Measurements from ENCODE around the gene IL36G.

The IL36G gene

DNA sequence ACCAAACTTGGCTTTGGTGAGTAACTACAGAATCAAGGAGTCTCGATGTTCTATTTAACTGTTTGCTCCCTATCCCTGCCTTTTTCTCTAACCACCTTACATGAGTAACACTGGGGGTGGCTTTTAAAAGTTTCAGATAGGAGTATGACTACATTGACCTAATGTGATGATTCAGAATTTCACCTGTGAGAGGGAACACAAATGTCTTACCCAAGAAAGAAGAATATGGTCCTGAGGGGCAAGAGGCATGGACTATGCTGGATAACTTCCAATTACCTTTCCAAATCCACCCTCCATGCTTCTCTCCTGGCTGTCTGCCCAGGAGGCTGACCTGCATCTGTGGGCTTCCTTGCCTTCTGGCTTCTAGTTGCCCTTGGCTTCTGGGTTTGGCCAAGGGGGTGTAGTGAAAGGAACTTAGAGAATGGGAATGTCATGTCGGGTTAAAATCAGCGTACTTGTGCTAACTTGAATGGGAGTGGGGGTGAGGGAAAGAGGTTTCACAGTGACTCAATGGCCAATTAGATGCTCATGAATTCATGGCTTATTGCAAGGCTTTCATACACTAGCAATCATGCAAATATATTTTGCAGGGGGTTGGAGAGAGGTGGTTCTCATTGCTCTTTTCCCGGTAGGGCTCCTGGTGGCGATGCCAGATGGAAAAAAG lies 5.3 kb upstream of the IL36G start:
- no peak for DNase-seq (ENCODE audit: low spot score)

DNA sequence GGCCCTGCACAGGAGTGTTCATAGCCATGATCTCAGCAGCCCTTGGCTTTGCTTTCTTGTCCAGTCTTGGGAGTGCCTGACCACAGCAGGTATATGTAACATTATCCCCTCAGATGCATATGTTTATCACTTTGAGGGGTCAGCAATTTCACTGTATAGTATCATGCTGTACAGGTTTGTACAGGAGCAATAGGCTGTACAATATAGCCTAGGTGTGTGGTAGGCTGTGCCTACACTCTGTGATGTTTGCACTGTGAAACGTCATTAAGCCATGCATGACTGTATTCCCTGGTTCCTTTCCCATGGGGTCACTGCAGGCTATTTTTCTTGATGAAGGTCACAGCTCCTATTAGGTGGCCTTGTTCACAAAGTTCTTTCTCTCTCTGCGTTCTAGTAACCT lies 4.7 kb upstream of the IL36G start:
- no peak for DNase-seq (ENCODE audit: low spot score)

DNA sequence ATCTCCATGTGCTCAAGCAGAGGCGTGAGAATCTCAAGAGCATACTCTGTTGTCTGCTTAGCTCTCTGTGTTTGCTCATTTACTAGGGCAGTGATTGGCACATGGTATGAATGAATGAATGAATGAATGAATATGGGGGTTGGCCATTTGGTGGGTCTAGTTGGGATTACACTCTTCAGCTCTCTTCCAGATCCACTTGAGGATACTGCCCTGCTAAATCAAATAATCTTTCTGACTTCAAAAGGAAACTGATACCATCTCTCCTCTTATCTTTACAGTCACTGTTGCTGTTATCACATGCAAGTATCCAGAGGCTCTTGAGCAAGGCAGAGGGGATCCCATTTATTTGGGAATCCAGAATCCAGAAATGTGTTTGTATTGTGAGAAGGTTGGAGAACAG lies 1.9 kb downstream of the IL36G start:
- no peak for DNase-seq (ENCODE audit: low spot score)

DNA sequence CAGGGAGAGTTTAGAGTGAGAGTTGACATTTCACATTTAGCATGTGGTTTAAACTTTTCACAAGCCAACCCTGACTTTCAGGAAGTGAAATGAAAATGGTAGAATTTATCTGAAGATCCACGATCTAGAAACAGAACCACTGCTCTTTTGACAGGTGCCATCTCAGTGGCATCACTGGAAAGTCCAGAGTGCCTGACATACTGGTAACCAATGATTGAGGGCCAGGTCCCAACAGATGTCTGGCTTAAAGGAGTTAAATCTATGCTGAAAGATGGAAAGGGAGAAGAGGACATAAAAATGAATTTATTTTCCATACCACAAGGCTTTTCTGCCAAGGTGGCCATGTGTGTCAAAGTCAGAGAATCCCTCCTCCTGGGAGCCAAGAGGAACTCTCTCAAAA lies 2.7 kb downstream of the IL36G start:
- no peak for DNase-seq (ENCODE audit: low spot score)

DNA sequence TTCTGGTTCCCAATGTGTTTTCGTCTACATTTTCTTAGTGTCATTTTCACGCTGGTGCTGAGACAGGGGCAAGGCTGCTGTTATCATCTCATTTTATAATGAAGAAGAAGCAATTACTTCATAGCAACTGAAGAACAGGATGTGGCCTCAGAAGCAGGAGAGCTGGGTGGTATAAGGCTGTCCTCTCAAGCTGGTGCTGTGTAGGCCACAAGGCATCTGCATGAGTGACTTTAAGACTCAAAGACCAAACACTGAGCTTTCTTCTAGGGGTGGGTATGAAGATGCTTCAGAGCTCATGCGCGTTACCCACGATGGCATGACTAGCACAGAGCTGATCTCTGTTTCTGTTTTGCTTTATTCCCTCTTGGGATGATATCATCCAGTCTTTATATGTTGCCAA lies 7.3 kb downstream of the IL36G start:
- DNase-seq (ENCODE audit: low spot score): no peak

DNA sequence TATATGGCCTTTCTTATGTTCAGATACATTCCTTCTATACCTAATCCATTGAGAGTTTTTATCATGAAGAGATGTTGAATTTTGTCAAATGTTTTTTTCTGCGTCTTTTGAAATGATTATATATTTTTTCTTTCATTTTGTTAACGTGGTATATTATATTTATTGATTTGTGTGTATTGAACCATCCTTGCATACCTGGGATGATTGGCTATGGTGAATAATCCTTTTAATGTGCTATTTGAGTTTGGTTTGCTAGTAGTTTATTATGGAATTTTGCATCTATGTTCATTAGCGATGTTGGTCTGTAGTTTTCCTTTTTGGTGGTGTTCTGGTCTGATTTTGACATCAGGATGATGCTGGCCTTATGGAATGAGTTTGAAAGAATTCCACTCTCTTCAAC lies 11.8 kb downstream of the IL36G start:
- no peak for DNase-seq (ENCODE audit: low spot score)

DNA sequence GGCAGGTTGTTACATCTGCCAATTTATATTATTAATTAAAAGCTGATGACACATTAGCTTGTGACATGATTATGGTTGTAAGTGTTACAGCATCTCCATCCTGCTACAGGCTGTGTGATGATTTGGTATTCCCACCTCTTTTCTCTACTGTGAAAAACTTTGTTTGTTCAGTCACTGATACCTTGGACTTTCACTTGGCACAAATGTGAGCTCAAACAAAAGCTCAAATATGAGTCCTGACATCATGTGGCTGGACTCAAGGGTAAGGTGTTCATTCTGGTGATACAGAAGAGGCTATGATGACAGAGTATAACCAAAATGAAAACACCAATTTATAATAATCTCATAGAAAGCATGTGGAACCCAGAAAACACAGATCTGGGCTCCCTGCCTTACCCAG lies 16.0 kb downstream of the IL36G start:
- DNase-seq (ENCODE audit: low spot score): no peak

DNA sequence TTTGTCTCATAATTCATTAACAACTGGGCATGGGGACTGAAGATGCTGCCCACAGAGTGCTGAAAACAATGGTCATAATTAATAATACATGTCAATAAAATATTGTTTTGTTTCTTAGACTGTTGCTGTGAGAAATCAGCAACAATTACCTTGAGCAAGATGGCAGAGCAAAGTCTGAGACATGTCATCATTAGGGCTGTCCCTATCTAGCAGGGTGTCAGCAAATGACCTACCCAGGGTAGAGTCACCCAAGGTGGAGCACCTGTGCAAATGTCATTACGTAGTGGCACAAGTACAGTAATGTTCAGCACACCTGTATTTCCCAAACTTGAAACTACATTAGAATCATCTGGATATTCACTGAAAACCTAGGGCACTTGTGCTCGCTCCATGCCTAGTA lies 16.8 kb downstream of the IL36G start:
- DNase-seq (ENCODE audit: low spot score): no peak

DNA sequence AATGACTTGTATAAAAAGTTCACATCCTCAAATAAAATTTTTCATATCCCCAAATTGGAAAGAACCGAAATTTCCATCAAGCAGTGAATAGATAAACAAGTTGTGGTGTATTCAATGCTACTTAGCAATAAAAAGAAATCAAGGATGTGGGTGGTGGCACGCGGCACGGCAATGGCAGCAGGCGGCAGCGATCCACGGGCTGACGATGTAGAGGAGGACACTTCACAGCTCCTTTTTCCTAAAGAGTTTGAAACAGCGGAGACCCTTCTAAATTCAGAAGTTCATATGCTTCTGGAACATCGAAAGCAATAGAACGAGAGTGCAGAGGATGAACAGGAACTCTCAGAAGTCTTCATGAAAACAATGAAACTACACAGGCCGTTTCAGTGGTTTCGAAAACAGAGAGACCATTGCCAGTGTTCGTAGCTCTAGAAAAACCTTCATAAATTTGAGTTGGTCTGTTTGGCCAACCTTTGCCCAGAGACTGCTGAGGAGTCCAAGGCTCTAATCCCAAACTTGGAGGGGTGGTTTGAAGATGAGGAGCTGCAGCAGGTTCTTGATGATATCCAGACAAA lies 17.6 kb downstream of the IL36G start:
- no peak for DNase-seq (ENCODE audit: low spot score)

DNA sequence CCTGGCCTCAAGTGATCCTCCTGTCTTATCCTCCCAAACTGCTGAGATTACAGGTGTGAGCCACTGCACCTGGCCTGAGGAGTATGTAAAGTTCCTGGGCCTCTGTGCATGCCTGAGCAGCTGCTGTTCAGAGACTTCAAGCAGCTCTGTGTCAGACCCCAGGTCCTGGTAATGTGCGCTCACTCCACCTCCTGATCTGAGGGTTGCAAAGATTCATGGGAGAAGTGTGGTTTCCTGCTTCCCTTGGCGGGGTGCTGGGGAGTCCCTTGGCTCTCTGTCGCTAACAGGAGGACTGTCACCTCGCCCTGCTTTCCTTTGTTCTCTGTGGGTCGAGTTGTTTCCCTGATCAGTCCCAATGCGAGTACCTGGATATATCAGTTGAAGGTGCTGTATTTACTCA lies 18.8 kb downstream of the IL36G start:
- DNase-seq (ENCODE audit: low spot score): no peak

DNA sequence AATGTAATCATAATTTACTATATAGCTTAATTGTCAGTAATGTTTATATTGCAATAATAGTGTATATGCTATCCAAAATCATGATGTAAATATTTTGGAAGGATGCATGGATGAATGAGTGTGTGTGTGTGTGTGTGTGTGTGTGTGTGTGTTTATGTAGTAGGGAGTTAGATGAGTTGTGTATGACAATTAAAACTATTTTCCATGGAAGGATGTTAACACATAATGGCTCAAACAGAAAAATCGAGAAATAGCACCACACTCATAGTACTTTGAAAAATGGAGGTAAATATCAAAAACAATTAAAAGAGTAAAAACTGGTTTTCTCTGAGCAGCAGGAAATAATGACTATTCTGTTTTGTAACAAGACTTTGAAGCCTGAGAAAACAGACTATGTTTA lies 19.3 kb downstream of the IL36G start:
- DNase-seq (ENCODE audit: low spot score): no peak

DNA sequence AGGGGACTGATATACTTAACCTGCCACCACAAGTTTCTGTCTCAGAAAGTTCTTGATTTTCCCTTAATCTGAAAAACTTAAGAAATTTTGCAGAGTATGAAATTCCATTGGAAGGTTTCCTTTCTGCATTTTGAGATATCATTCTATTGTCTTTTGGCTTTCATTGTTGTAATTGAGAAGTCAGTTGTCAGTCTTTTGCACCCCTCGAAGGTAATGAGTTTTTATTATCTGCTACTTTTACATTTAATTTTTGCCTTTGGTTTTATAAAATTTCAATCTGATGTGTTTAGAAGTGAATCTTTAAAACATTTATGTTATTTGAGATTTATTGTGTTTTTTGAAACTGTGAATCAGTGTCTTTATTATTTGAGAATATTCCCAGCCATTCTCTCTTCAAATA lies 22.6 kb downstream of the IL36G start:
- DNase-seq (ENCODE audit: low spot score): no peak

DNA sequence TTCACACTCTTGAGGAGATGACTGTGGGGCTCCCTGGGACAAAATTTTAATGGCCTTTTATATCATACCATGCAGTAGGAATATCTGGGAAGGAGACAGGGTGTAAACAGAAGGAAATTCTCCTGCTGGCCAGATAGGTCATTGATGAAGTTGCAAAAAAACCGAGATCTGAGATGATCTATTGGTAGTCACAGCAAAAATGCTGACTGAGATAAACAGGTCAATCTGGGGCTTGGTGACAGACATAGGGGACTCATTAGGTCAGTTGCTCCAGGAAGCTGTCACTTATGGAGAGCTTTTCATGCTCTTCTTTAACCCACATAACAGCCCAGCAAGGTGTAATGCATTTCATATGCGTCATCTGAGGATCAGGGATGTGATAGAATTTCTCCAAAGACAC lies 24.9 kb downstream of the IL36G start:
- DNase-seq (ENCODE audit: low spot score): no peak

DNA sequence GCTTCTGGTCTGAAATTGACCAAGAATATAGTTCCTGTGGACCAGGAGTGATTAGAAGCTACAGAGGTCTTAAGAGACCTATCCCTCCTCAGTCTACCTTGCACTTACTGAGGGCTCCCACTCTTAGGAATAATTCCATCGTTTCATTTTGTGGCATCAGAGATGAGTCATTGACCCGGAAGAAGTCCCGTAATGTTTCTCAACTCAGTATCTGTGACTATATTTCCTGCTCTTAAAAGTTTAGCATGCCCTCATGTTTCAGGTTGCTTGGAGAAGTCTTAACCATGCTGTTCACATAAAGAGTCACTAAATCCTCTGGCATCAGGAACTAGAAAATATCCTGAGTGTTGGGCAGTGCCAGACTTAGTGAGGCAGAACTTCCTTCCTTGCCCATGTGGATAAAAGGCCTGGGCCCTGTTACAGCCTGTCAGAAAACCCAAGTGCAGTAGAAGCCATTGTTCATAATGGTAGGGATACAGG lies 27.3 kb downstream of the IL36G start, which contains the start of gene IL36A:
Gene IL36A, plus strand, starts transcription at position 430 of the 480 bp plus-strand sequence. CDS start 413 bp downstream, outside the sequence.
- no peak for DNase-seq (ENCODE audit: low spot score)

DNA sequence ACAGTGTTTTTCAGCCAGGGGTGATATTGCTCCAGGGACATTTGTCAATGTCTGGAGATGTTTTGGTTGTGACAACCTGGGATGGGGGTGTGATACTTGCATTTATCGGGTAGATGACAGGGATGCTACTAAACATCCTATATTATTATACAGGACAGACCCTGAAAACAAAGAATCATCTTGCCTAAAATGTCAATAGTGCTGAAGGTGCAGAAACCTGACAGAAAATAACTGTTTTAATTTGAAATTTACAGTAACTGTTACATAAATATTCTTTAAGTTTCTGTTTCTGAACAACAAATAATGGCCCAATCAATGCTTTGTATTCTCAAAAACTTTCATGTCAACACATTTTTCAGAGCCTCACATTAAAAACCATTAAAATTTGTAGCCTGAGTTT lies 29.4 kb downstream of the IL36G start:
- no peak for DNase-seq (ENCODE audit: low spot score)

DNA sequence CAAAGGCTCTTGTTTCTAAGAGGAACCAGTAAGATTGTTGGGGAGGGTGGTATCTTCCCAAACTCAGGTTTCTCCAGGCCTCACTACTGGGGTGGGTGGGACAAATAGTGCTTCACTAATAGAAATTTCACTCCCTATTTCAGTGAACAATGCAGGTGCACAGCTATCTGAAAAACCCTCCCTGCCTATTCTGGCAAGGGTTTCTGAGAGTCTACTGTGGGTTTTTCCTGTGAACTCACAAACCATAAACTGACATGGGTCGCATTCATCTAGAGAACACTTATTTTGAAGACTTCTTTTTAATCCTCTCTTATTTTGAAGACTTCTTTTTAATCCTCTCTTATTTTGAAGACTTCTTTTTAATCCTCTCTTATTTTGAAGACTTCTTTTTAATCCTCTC lies 31.8 kb downstream of the IL36G start:
- DNase-seq (ENCODE audit: low spot score): no peak

DNA sequence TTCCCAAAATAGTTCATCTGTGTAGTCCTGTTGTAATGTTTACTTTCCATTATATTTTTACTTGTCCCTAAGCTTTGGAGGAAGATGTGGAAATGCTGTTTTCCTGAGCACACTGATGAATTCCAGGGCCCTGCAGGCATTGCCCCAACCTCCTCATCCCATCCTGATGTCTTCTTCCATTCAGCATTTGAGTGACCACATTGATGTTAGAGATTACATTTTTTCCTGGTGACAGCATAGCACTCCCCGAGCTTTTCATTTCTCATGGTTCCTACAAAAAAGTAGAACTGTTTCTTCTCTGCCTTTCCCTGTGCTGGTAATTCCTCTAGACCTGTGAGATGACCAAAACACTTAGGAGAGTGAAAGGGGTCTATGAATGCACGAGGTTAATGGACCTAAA lies 32.3 kb downstream of the IL36G start:
- DNase-seq (ENCODE audit: low spot score): no peak

DNA sequence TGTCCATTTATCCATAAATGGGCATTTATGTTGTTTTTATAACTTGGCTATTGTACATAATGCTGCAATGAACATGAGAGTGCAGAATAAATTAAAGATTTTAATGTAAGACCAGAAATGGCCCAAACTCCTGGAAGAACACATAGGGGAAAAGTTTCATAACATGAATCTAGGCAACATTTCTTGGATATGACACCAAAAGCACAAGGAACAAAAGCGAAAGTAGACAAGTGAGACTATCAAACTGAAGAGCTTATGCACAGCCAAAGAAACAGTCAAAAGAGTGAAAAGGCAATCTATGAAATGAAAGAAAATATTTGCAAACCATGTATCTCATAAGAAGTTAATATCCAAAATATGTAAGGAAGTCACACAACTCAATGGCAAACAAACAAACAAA lies 33.3 kb downstream of the IL36G start:
- DNase-seq (ENCODE audit: low spot score): no peak

DNA sequence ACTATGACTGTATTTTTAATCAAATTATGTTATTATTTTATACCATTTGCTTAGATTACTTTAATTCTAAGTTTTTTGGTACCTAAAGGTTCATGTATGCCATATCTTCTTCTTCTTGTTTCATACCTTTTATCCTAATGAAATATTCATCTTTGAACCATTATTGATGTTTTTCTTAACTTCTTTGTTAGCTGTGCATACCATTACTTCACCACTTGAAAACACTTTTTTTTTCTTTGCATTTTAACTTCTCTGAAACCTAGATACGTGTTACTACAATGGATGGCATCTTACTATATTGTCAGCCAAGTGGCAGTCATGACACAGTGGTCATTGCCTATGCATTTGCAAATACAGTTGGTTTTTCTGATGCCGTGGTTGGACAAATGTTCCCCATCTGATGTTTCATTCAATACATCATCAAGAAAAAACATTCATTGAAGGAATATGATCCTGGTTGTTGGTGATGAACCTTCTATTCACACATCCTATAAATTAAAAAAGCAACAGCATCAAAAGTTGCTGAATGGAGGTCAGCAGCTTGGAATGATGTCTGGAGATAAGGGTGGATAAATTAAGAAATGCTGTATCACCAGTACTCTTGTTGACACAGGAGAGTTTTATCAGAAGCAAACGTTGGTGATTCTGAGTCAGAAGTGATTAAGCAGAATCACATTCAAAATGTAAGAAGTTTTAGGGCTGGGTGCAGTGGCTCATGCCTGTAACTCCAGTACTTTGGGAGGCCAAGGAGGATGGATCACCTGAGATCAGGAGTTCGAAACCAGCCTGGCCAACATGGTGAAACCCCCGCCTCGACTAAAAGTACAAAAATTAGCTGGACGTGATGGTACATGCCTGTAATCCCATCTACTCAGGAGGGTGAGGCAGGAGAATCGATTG lies 34.9 kb downstream of the IL36G start:
- DNase-seq (ENCODE audit: low spot score): no peak

DNA sequence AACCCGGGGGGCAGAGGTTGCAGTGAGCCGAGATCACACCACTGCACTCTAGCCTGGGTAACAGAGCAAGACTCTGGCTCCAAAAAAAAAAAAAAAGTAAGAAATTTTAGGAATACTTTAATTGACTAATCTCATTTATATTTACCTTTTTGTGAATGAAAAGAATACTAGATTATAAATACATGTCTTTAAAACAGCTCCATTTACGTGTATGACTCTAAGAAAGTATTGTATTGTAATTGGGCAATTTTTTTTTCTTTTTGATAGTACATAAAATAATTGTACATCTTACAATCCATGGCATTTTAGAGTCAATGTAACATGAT lies 35.5 kb downstream of the IL36G start:
- no peak for DNase-seq (ENCODE audit: low spot score)

DNA sequence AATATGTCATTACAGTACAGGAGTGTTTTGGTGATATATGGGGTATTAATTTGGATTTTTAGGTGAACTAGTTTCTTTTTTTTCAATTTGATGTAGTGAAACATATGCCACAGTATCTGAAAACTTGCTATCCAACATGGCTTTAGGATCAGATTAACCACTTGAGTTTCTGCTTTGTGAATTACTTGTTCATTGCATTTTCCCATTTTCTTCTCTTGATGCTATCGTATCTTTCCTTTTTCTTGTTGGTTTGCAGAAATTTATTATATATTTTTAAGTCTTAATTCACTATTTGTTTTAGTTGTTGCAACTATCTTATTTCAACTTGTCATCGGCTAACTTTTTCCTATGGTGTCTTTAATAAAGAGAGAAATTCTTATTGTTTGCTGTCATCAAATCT lies 36.3 kb downstream of the IL36G start:
- DNase-seq (ENCODE audit: low spot score): no peak

DNA sequence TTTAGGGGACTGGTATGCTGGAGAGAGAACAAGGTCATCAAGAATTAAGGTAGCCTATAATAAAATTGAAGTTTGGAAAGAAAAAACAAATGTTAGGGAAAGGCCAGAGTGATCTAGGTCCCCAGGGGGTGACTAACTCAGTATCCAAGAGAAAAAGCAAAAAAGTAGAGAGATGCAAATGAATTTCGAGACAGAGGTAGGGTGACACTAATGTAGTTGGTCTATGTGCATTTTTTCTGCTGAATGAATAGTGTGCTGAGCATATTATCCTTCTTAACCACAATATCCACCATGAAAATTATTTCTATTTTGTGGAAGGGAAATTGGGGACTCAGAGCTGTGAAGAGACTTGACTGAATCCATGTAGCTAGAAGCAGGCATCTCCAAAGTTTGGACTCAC lies 37.2 kb downstream of the IL36G start:
- DNase-seq (ENCODE audit: low spot score): no peak

DNA sequence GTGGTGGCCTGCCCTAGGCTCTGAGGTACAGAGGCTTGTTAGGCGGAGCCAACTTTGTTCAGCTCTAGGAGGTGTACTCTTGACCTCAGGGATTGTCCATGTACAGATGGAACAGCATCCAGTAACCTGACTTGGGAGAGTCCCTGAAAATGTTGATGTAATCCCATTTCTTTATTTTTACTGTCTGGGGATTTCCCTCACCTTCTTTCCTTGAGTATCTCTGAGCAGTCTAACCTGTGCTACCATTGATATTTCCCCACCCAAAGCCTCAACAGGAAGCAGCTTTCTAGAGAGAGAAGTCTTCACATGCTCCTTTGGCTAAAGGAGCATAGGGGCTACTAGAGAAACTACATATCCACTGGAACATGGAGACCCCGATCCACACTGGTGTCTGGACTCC lies 37.8 kb downstream of the IL36G start:
- DNase-seq (ENCODE audit: low spot score): no peak
